SK-N-MC (cell line): Measurements from ENCODE around the gene ZNF710.

Experiments
- EZH2 ChIP-seq: fragments of 200-600 bp; sonication (generic); IDR thresholded peaks from one replicate; pipeline ENCODE4 v1.6.1; 2017; ENCODE audit warnings: antibody characterized with exemption
- POLR2AphosphoS5 ChIP-seq: IDR thresholded peaks from 2 replicates; pipeline ENCODE4 v1.6.1; 2012; ENCODE audit warnings: mild to moderate bottlenecking, low read depth, low read length, borderline replicate concordance

- TF ChIP-seq EZH2 (no peak), POLR2AphosphoS5 (no peak)
Measured at GRCh38 chr15:90036806-90037510, 35.8 kb downstream of the ZNF710 start.
